HepG2 (cell line): ENCODE data around the gene EZH1. TPM values are rescaled to one million over a fixed set of nuclear protein-coding genes. Genes with fewer than 3 reads are reported as not detected.

Source experiments
- ARID2 ChIP-seq: sonication (generic); formaldehyde crosslinking; IDR thresholded peaks from 2 replicates; pipeline ENCODE4 v1.8.1; 2022; ENCODE audit warnings: mild to moderate bottlenecking, missing genetic modification reagents, borderline replicate concordance
- HNF4A ChIP-seq: sonication (generic); formaldehyde crosslinking; IDR thresholded peaks from 2 replicates; pipeline ENCODE4 v1.4.0; 2020; ENCODE audit warnings: missing genetic modification reagents
- KLF6 ChIP-seq: IDR thresholded peaks from 2 replicates; pipeline ENCODE4 v1.8.0; 2016; ENCODE audit warnings: missing biosample characterization, missing genetic modification reagents
- PHF20 ChIP-seq: sonication (generic); formaldehyde crosslinking; IDR thresholded peaks from 2 replicates; pipeline ENCODE4 v1.5.0; 2020; ENCODE audit warnings: mild to moderate bottlenecking, missing genetic modification reagents
- REXO4 ChIP-seq: sonication (generic); formaldehyde crosslinking; IDR thresholded peaks from 2 replicates; pipeline ENCODE4 v1.8.0; 2022; ENCODE audit warnings: missing genetic modification reagents, mild to moderate bottlenecking, borderline replicate concordance
- SALL2 ChIP-seq: sonication (generic); formaldehyde crosslinking; IDR thresholded peaks from 2 replicates; pipeline ENCODE4 v1.8.1; 2023; ENCODE audit warnings: mild to moderate bottlenecking, missing genetic modification reagents, inconsistent platforms
- ZNF142 ChIP-seq: sonication (generic); formaldehyde crosslinking; IDR thresholded peaks from 2 replicates; pipeline ENCODE4 v1.4.0; 2020; ENCODE audit warnings: missing genetic modification reagents
- ZNF180 ChIP-seq: sonication (generic); formaldehyde crosslinking; IDR thresholded peaks from 2 replicates; pipeline ENCODE4 v1.4.0; 2020; ENCODE audit warnings: low read depth, missing genetic modification reagents, borderline replicate concordance
- ZNF33B ChIP-seq: sonication (generic); formaldehyde crosslinking; IDR thresholded peaks from 2 replicates; pipeline ENCODE4 v1.5.1; 2020; ENCODE audit warnings: mild to moderate bottlenecking, missing genetic modification reagents
- ZNF350 ChIP-seq: sonication (generic); formaldehyde crosslinking; IDR thresholded peaks from 2 replicates; pipeline ENCODE4 v1.4.0; 2020; ENCODE audit warnings: mild to moderate bottlenecking, low read depth, missing genetic modification reagents, borderline replicate concordance
- ZNF576 ChIP-seq: sonication (generic); formaldehyde crosslinking; IDR thresholded peaks from 2 replicates; pipeline ENCODE4 v1.4.0; 2020; ENCODE audit warnings: mild to moderate bottlenecking, missing genetic modification reagents
- ZNF768 ChIP-seq: sonication (generic); formaldehyde crosslinking; IDR thresholded peaks from 2 replicates; pipeline ENCODE4 v1.4.0; 2020; ENCODE audit warnings: missing genetic modification reagents
- polyA plus RNA-seq, 8 experiments: library from polyadenylated mRNA; depleted of rRNA in 3 of 8; stranded (reverse) in 7 of 8; unstranded in 1 of 8; fragments of >200 nt; fragmentation: Illumina TruSeq in 4 of 8; extraction: Trizol in 4 of 8; gene quantifications; 2 replicates each; pipeline versions ENCODE4 v1.2.1 to v1.2.3, GENCODE V29; 2011 to 2016; ENCODE audit warnings: low read depth in 4 of 8, missing spikeins in 1 of 8, mixed read lengths in 1 of 8; ENCODE audit not compliant: insufficient read depth in 1 of 8
- total RNA-seq, 5 experiments: library from RNA; depleted of rRNA; stranded (reverse); fragments of >200 nt; fragmentation: Illumina TruSeq; extraction: Trizol; gene quantifications; 2 replicates each; pipeline ENCODE4 v1.2.3, GENCODE V29; 2016; ENCODE audit warnings: low read depth in 1 of 5
- TF ChIP-seq, protein P1 (sequence below): IDR thresholded peaks from 2 replicates; pipeline ENCODE4 v1.6.1; 2016; ENCODE audit warnings: missing compliant biosample characterization, missing genetic modification reagents, borderline replicate concordance

EZH1 gene
- total and polyA plus RNA-seq, 2 of the 13 experiments (the other 11 are each of a cell fraction or from before 2014, with no cell fraction given): 11.6 to 24.0 TPM

- TF ChIP-seq ZNF142 (CRISPR knock-in tag) (no peak), ZNF350 (CRISPR knock-in tag) (peak; percentile 59; the same call in 1 of the 2 replicates), ZNF180 (CRISPR knock-in tag) (no peak), PHF20 (CRISPR knock-in tag) (no peak; the same call in 1 of the 2 replicates), ZNF33B (CRISPR knock-in tag) (0 out of 2 replicates have a peak, but pooled peaks have one; percentile 55), SALL2 (peak; percentile 65; the same call in 1 of the 2 replicates), ZNF768 (CRISPR knock-in tag) (peak; percentile 54; the same call in 1 of the 2 replicates), KLF6 (CRISPR knock-in tag) (peak; percentile 51; the same call in 1 of the 2 replicates), ZNF576 (CRISPR knock-in tag) (peak; percentile 40; the same call in 1 of the 2 replicates), REXO4 (CRISPR knock-in tag) (0 out of 2 replicates have a peak, but pooled peaks have one; percentile 54), HNF4A (CRISPR knock-in tag) (peak; percentile 60), ARID2 (CRISPR knock-in tag) (peak; percentile 84; the same call in 1 of the 2 replicates)
- TF ChIP-seq, protein P1, sequence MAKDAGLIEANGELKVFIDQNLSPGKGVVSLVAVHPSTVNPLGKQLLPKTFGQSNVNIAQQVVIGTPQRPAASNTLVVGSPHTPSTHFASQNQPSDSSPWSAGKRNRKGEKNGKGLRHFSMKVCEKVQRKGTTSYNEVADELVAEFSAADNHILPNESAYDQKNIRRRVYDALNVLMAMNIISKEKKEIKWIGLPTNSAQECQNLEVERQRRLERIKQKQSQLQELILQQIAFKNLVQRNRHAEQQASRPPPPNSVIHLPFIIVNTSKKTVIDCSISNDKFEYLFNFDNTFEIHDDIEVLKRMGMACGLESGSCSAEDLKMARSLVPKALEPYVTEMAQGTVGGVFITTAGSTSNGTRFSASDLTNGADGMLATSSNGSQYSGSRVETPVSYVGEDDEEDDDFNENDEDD: no peak
These were observed 62.0 kb downstream of the EZH1 start (continued) for GRCh38 chr17:42682722-42683403.
